ENCODE data around the gene TFF3. TPM values are rescaled to one million over a fixed set of nuclear protein-coding genes. Genes with fewer than 3 reads are reported as not detected.

The TFF3 gene
- total RNA-seq, 1 donor from 2014 or later = 6.1 TPM

Other genes with a start within 250 kb of the TFF3 start
- not detected for gene UMODL1, start 244.1 kb downstream of the TFF3 start, total RNA-seq
- 44.2 TPM for gene ABCG1, start 96.3 kb downstream of the TFF3 start, total RNA-seq
- not detected for gene TFF2, start 35.6 kb upstream of the TFF3 start, total RNA-seq
- gene TFF1, start 51.1 kb upstream of the TFF3 start, total RNA-seq = not detected
- not detected for gene TMPRSS3, start 80.6 kb upstream of the TFF3 start, total RNA-seq
- 0.71 TPM for gene UBASH3A, start 88.5 kb upstream of the TFF3 start, total RNA-seq
- gene RSPH1, start 180.8 kb upstream of the TFF3 start, total RNA-seq = 0.58 TPM
- 7.4 TPM for gene SLC37A1, start 198.4 kb upstream of the TFF3 start, total RNA-seq